K562 (cell line): ENCODE data around the gene KAT7. TPM values are rescaled to one million over a fixed set of nuclear protein-coding genes. Genes with fewer than 3 reads are reported as not detected.

Source experiments
- ARNT ChIP-seq, 2 experiments: fragments of 450-650 bp; IDR thresholded peaks; 2 replicates each; pipeline ENCODE4 v1.6.1; 2016; ENCODE audit warnings: mild to moderate bottlenecking in 1 of 2
- BMI1 ChIP-seq: fragments of 150-350 bp; IDR thresholded peaks from 2 replicates; pipeline ENCODE4 v1.6.1; 2014; ENCODE audit warnings: low read length
- CBFA2T3 ChIP-seq: fragments of 450-650 bp; IDR thresholded peaks from 2 replicates; pipeline ENCODE4 v1.6.1; 2017
- E2F4 ChIP-seq: sonication (generic); formaldehyde crosslinking; IDR thresholded peaks from 2 replicates; pipeline ENCODE4 v1.8.0; 2022; ENCODE audit warnings: mild to moderate bottlenecking, low read depth, missing genetic modification reagents
- FOXM1 ChIP-seq, 2 experiments: fragments of 450-650 bp in 1 of 2; sonication (generic) in 1 of 2; formaldehyde crosslinking in 1 of 2; IDR thresholded peaks; 2 replicates each; pipeline versions ENCODE4 v1.6.1 to v1.9.0; 2017 to 2022; ENCODE audit warnings: low read depth in 2 of 2, mild to moderate bottlenecking in 2 of 2, missing genetic modification reagents in 1 of 2, moderate library complexity in 1 of 2
- KLF16 ChIP-seq: IDR thresholded peaks from 2 replicates; pipeline ENCODE4 v1.6.1; 2016; ENCODE audit warnings: antibody characterized with exemption
- MTA3 ChIP-seq: fragments of 450-650 bp; formaldehyde crosslinking; IDR thresholded peaks from 2 replicates; pipeline ENCODE4 v1.6.1; 2017; ENCODE audit warnings: mild to moderate bottlenecking, borderline replicate concordance
- POLR3G ChIP-seq: IDR thresholded peaks from 2 replicates; pipeline ENCODE4 v1.6.1; 2011; ENCODE audit not compliant: insufficient read length, insufficient replicate concordance; ENCODE audit errors: extremely low read depth
- STAT5B ChIP-seq: fragments of 250-450 bp; sonication (Bioruptor Pico); IDR thresholded peaks from 2 replicates; pipeline ENCODE4 v1.8.0; 2021; ENCODE audit warnings: mild to moderate bottlenecking, inconsistent platforms
- SUPT5H ChIP-seq: fragments of 450-650 bp; IDR thresholded peaks from 2 replicates; pipeline ENCODE4 v1.6.1; 2016
- ZKSCAN1 ChIP-seq: fragments of 150-350 bp; IDR thresholded peaks from 2 replicates; pipeline ENCODE4 v1.6.1; 2016; ENCODE audit warnings: low read depth, low read length
- ZNF316 ChIP-seq: fragments of 450-650 bp; IDR thresholded peaks from 2 replicates; pipeline ENCODE4 v1.6.1; 2016
- ZNF407 ChIP-seq: fragments of 450-650 bp; IDR thresholded peaks from 2 replicates; pipeline ENCODE4 v1.6.1; 2016; ENCODE audit warnings: low read depth
- ZNF695 ChIP-seq: fragments of 450-650 bp; formaldehyde crosslinking; IDR thresholded peaks from 2 replicates; pipeline ENCODE4 v1.4.0; 2020; ENCODE audit warnings: mild to moderate bottlenecking, moderate library complexity
- polyA plus RNA-seq, 8 experiments: library from polyadenylated mRNA; depleted of rRNA in 4 of 8; stranded (reverse) in 5 of 8; unstranded in 3 of 8; fragments of >200 nt; fragmentation: Nextera tagmentation in 2 of 8; fragmentation: Illumina TruSeq in 1 of 8; extraction: Ambion mirVana in 2 of 8; extraction: Trizol in 1 of 8; gene quantifications; 2 replicates each; pipeline versions ENCODE4 v1.2.1 to v1.2.3, GENCODE V29; 2011 to 2014; ENCODE audit warnings: inconsistent platforms in 1 of 8, missing spikeins in 1 of 8
- total RNA-seq, 7 experiments: library from RNA; depleted of rRNA in 6 of 7; stranded (reverse); fragments of >200 nt in 6 of 7; fragmentation: Illumina TruSeq in 2 of 7; extraction: Trizol in 2 of 7; gene quantifications; 2 replicates each; pipeline versions ENCODE4 v1.2.1 to v1.2.3, GENCODE V29; 2011 to 2021; ENCODE audit warnings: low replicate concordance in 1 of 7

KAT7 gene
- total and polyA plus RNA-seq, 9 of the 15 experiments (the other 6 are each of a cell fraction or from before 2014, with no cell fraction given), result 10.8 to 57.3 (median 34.8) TPM

- no peak for TF ChIP-seq ZNF407
- peak; percentile 58; the same call in 1 of the 2 replicates for TF ChIP-seq ZNF316
- no peak for TF ChIP-seq BMI1
- no peak for TF ChIP-seq KLF16
- no peak for TF ChIP-seq POLR3G
- no peak for TF ChIP-seq FOXM1 (IDR thresholded peaks at IDR 0.05; ENCODE audit: low read depth)
- TF ChIP-seq FOXM1 (CRISPR knock-in tag; IDR thresholded peaks at IDR 0.05; ENCODE audit: low read depth), result no peak
- TF ChIP-seq STAT5B, result no peak
- TF ChIP-seq MTA3, result no peak
- no peak for TF ChIP-seq SUPT5H
- TF ChIP-seq CBFA2T3, result peak; percentile 22; the same call in 1 of the 2 replicates
- TF ChIP-seq ARNT (IDR thresholded peaks at IDR 0.05), result no peak
- TF ChIP-seq ZKSCAN1, result no peak
- TF ChIP-seq E2F4 (CRISPR knock-in tag), result no peak
- TF ChIP-seq ZNF695 (CRISPR knock-in tag), result no peak
These were observed 40.8 kb upstream of the KAT7 start (continued) for GRCh38 chr17:49747632-49748031.
